Measurements from ENCODE around the gene MT1F.

DNA sequence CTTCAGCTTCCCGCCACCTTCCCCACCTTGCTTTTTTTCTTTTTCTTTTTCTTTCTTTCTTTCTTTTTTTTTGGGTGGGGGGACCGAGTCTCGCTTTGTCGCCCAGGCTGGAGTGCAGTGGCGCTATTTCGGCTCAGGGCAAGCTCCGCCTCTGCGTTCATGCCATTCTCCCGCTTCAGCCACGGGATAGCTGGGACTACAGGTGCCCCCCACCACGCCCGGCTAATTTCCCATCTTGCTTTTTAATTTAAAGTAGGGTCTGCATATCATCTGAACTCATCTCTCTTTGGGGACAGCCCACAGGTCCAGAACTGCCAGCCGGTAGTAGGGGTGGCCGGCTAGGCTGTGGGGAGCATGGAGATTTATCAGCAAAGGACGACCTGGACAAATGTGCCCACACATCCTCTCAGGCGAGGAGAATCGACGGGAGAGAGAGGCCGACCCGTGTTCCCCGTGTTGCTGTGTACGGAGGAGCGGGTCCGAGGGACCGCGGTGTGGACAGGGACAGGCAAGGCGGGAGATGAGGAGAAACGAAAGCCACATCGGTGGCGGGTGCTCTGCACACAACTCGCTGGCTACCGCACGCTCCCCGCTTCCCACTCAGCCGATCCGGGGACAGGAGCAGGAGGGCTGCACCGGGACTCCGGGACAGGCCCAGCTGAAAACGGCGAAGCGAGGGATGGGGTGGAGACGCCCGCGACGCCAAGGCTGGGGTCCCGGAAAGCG lies 22.9 kb upstream of the MT1F start:
- TF ChIP-seq, protein P1, sequence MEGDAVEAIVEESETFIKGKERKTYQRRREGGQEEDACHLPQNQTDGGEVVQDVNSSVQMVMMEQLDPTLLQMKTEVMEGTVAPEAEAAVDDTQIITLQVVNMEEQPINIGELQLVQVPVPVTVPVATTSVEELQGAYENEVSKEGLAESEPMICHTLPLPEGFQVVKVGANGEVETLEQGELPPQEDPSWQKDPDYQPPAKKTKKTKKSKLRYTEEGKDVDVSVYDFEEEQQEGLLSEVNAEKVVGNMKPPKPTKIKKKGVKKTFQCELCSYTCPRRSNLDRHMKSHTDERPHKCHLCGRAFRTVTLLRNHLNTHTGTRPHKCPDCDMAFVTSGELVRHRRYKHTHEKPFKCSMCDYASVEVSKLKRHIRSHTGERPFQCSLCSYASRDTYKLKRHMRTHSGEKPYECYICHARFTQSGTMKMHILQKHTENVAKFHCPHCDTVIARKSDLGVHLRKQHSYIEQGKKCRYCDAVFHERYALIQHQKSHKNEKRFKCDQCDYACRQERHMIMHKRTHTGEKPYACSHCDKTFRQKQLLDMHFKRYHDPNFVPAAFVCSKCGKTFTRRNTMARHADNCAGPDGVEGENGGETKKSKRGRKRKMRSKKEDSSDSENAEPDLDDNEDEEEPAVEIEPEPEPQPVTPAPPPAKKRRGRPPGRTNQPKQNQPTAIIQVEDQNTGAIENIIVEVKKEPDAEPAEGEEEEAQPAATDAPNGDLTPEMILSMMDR (IDR thresholded peaks at IDR 0.05) = no peak
- TF ChIP-seq EP300 (IDR thresholded peaks at IDR 0.05) (no peak), POLR2A (IDR thresholded peaks at IDR 0.05) (no peak)
